Body of pancreas (tissue), 4 donors: ENCODE data around the gene DHFR2.

ENCODE experiments used
- CTCF ChIP-seq, 7 experiments: fragments of 450-650 bp in 4 of 7; fragments of 200-600 bp in 3 of 7; sonication (generic) in 3 of 7; IDR thresholded peaks; one replicate each; pipeline ENCODE4 v1.5.1; 2016 to 2019; ENCODE audit warnings: antibody characterized with exemption in 7 of 7
- POLR2A ChIP-seq, 3 donors: fragments of 450-650 bp; IDR thresholded peaks; one replicate each; pipeline ENCODE4 v1.6.1; 2016; ENCODE audit warnings: antibody characterized with exemption in 3 of 3, mild to moderate bottlenecking in 2 of 3

- TF ChIP-seq CTCF (IDR thresholded peaks at IDR 0.05), result no peak
- TF ChIP-seq POLR2A (IDR thresholded peaks at IDR 0.05), result no peak
Observed at GRCh38 chr3:94065122-94065521, 2.4 kb upstream of the DHFR2 start.
